HG03060 (cell line): ENCODE results near the gene PRIMA1.

ENCODE experiments used
- ATAC-seq: cut with Tn5 transposase; IDR thresholded peaks from one replicate; pipeline ENCODE4 v1.9.1; 2021; ENCODE audit warnings: low read depth, moderate number of reproducible peaks; ENCODE audit not compliant: unreplicated experiment

PRIMA1 gene

GRCh38 chr14:93715279-93715927 is 72.9 kb downstream of the PRIMA1 start:
- ATAC-seq: no peak

DNA sequence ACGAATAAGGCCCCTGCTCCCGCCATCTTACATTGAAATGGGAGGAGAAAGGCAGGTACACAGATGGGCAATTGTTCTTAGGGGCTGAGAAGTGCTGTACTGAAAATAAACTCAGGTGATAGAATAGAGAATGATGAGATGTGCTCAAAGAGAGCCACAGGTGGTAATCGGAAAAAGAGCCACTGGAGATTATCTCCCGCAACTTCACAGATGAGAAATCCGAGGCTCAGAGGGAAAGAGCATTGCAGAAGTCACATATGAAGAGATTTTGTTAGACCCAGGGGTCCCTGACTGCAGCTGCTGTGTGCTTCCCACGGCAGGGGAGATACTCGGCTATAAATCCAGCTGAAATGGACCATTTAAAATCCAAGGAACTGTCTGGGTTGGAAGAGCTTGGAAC is 73.7 kb downstream of the PRIMA1 start:
- ATAC-seq: no peak

DNA sequence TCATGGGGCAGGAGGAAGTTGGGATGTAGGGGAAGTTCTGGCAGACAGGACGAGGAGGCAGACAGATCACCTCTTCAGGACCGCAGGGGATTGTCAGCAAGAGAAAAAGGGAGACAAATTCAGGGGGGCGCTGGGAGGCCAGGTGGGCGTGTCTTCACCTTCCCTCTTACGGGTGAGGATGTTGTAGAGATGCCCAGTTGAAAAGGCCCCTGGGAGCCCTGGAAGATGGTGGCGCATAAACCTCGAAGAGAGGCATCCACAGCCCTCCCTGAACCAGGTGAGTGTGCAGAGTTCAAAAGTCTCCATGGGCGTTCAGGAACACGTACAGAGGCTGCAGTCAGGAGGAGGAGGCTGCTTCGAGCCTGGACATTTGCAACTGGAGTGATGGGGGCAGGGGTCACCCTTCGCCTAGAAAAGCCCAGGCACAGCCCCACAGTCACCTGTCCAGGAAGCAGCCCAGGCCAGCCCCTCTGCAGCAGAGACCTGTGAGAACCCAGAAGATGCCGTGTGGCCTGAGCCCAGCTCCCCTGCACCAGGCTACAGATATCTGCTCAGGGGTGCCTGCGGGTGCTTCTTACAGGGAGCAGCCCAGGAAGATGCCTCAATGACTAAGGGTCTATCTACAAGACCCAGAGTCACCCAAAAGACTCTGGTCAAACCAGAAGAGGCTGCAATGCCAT is 74.4 kb downstream of the PRIMA1 start:
- ATAC-seq: no peak

DNA sequence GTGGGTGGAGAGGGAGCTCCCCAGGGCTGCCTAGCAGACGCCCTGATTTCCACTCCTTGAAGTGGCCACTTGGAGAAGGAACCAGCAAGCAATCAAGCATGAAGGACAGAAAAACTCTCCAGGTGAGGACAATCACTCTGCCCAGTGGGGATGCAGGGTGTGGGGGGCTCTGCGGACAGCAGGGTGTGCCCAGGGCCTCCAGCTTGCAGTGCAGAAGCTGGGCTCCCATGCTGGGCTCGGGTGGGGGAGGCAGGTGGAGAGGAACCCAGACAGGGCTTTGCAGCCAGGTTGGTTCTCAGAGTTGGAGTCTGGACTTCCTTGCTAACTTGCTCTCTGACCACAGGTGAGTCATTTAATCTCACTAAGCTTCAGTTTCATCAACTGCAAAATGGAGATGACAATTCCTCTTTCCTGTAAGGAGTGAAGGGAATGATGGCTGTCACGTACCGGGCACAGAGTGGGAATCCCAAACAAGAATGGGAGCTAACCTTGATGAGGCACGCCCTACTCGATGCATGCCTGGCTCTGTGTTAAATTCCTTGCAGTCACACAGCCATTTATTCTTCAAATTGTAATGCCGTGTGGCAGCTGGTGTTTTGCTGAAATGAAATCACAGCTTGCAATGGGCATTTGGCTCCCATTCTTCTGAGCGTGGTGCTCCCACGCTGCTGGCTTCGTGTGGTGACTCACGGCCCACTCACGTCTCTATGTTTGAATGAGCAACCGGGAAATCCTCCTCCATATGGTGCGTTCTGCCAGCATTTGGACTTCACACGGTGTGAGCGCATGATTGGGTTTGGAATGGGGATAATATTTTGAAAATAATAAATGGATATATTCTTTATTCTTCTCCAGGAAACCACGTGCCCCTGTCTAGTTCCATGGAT is 75.2 kb downstream of the PRIMA1 start:
- no peak for ATAC-seq

- ATAC-seq: no peak
Observed at GRCh38 chr14:93712079-93712837, 76.0 kb downstream of the PRIMA1 start.

GRCh38 chr14:93709249-93709648 is 79.0 kb downstream of the PRIMA1 start:
- ATAC-seq: no peak

GRCh38 chr14:93708800-93709199 is 79.5 kb downstream of the PRIMA1 start:
- no peak for ATAC-seq

- no peak for ATAC-seq
Observed at GRCh38 chr14:93708311-93708734, 80.0 kb downstream of the PRIMA1 start.

GRCh38 chr14:93707475-93707874 is 80.8 kb downstream of the PRIMA1 start:
- ATAC-seq: no peak

DNA sequence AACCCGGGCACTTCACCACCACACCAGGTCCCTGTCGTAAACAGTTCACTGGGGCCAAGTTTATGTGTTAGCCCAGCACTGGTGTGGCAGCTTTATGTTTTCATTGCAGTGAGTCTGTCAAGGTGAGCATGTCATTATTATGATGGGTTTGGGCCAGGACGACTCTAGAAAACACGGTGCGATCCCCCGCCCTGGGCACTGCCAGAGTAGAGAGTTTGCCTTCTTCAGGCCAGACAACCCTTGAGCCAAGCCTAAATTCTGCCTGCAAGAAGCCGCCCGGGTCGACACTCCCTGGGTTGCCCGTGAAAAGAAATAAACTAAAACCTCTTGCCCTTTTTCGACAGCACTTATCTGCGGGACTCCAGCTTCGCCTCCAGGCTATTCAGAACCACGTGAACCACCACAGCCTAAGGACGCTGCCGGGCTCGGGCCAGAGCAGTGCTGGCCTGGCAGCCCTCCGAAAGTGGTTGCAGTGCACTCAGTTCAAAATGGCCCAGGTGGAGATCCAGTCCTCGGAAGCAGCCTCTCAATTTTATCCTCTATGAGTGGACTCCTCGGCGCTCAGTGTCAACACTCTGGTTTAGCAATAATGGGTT is 81.8 kb downstream of the PRIMA1 start:
- no peak for ATAC-seq

- no peak for ATAC-seq
Observed at GRCh38 chr14:93705513-93706156, 82.7 kb downstream of the PRIMA1 start.

- ATAC-seq: no peak
Observed at GRCh38 chr14:93703941-93704340, 84.3 kb downstream of the PRIMA1 start.

GRCh38 chr14:93702946-93703345 is 85.3 kb downstream of the PRIMA1 start:
- no peak for ATAC-seq

DNA sequence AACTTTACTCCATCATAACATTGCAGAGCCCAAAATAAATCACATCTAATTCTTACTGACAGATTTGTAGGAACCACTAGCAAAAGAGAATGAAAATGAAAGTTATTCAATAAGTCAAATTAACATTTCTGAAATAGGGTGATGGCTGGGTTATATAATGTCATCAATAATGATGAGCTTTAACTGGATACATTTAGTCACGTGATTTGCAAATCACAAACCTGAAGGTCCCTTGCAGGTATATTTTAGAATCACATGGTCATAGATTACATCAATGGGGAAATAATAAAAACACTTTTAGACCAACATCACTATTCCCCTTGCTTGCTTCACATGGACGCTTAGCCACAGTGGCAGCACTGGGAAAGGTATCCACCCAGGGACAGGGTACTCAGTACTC is 86.7 kb downstream of the PRIMA1 start:
- ATAC-seq: no peak

GRCh38 chr14:93700928-93701327 is 87.4 kb downstream of the PRIMA1 start:
- no peak for ATAC-seq

GRCh38 chr14:93693914-93694313 is 94.4 kb downstream of the PRIMA1 start:
- no peak for ATAC-seq

GRCh38 chr14:93691042-93691780 is 97.1 kb downstream of the PRIMA1 start:
- no peak for ATAC-seq

DNA sequence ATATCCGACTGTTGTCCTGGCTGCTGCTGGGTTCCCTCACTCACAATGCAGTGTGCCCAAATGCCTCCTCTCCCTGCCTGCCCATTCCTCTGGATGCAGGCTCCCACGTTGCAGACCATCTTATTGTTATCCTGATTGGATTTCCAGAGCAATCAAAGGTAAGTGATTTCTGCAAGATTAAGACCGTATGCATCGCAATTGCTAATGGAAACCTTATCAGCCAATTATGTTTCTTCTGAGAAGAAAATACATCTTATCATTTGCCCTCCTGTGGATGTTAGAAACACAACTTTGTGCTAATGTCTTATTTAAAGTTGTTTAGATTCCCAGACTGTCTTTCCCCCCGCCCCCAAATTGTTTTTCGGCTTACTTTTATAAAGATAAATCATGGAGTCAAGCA is 98.1 kb downstream of the PRIMA1 start:
- no peak for ATAC-seq

DNA sequence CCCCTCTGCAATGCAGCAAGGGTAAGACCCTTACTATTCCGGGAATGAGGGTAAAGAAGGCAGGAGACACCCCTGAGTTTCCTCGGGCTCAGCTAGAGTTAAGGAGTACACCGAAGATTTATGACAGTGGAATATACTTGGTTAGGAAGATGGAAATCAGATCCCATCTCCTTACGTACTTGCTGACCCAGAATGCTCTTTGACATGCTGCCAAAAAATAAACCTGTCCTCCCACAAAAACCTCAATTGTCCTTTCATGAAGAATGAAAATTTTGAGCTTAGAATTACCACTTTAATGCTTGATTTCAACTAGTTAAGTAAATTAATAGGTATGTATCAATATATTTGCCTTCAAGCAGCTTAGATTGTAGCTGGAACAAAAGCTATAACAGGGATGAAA is 99.5 kb downstream of the PRIMA1 start:
- no peak for ATAC-seq
